GM19397 (cell line): ENCODE measurements around the gene NTPCR.
A peak's percentile ranks its signal among the peaks of the same experiment; 100 is the strongest.
"Not testable (repeated sequence)": the region's sequence is repeated elsewhere in the genome, so short reads cannot be mapped to it uniquely, and the experiment has no call there.

Experiments used
- ATAC-seq: cut with Tn5 transposase; IDR thresholded peaks from one replicate; pipeline ENCODE4 v1.9.1; 2021; ENCODE audit warnings: mild to moderate bottlenecking, moderate library complexity; ENCODE audit not compliant: unreplicated experiment

NTPCR gene

GRCh38 chr1:232925421-232926220, 24.8 kb upstream of the NTPCR start:
- no peak for ATAC-seq

DNA sequence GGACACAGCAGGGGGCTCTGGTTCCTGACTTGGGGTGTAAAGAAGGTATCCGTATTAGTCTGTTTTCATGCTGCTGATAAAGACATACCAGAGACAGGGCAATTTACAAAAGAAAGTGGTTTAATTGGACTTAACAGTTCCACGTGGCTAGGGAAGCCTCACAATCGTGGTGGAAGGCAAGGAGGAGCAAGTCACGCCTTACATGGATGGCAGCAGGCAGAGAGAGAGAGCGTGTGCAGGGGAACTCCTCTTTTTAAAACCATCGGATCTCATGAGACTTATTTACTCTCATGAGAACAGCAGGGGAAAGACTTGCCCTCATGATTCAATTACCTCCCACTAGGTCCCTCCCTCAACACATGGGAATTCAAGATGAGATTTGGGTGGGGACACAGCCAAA, 23.2 kb upstream of the NTPCR start:
- ATAC-seq = not testable (repeated sequence)

DNA sequence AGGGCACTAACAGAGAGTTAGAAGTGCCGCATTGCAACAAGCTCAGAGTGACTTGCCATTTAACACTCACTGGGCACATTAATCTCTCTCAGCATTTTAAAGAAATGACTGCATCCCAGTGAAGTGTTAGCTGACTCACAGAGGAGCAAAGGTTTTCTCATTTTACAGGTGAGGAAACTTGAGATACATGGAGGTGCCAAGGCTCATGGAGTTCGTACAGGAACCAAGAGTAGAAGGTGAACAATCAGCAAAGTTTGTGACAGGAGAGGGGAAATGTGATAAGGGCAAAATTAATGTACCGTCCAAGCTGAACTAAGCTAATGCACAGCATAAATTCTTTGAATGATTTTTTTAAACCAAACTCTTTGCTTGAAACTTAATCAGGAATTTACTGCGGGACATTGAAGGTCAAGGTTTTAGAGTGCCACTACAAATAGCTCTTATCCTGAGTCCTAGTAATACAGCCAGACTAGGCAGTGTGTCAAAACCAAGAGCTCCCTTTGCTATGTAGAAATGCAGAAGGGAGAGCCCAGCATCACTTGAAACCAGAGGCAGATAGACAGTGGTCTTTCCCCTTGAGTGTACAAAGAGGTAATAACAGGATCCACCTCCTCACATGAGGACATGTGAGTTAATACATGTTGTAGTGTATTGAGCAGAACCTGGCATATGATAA, 22.4 kb upstream of the NTPCR start:
- ATAC-seq = no peak

- ATAC-seq = no peak
Measured at GRCh38 chr1:232932486-232933425, 17.7 kb upstream of the NTPCR start.

DNA sequence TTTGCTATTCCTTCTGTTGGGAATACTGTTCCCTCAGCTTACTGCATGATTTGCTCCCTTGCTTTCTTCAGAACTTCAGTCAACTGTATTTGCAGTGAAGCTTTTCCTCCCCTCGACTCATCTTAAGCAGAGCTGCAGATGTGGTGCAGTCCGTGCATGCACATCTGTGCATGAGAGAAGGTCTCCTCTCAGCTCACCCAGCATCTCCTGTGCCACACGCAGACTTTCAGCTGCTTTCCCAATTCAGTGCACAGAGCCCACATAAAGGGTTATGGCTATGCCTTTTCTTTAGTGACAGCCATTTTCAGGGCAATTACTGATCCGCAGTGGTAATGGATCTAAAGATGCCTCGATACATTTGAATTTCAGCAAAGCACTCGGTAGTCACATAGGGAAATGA, 13.5 kb upstream of the NTPCR start:
- no peak for ATAC-seq

- no peak for ATAC-seq
Measured at GRCh38 chr1:232937741-232938375, 12.6 kb upstream of the NTPCR start.

DNA sequence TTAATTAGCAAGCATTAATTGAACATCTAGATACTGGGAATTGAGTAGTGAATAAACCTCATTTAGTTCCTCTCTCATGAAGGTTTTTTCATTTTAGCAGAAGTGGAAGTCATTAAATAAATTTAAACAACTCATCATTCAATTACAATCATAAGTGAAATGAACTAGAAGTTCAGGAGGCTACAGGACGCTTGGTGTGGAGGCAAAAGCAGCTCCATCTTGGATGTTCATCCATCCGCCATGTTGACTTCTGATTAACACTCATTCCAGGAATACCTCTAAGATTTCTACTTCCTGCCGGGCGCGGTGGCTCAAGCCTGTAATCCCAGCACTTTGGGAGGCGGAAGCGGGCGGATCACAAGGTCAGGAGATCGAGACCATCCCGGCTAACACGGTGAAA, 11.5 kb upstream of the NTPCR start:
- ATAC-seq = no peak

- ATAC-seq = no peak
Measured at GRCh38 chr1:232939748-232940147, 10.7 kb upstream of the NTPCR start.

DNA sequence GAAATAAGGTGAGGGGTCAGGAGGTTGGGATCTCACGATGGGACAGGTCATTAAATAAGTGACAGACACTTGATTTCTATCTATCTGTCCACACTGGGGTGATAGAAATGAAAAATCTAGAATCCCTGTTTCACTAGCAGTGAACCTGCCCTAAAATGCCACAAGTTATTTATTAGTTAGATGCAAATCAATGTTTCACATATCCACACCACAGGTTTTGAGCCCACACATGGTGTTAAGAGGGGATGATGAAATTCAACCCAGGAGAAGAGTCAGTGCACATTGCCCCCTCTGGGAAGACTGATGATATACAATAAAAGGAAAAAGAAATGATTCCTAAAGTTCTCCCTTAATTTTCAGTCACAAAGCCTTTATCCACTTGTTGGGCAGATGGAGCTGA, 10.1 kb upstream of the NTPCR start:
- peak; percentile 63 for ATAC-seq

DNA sequence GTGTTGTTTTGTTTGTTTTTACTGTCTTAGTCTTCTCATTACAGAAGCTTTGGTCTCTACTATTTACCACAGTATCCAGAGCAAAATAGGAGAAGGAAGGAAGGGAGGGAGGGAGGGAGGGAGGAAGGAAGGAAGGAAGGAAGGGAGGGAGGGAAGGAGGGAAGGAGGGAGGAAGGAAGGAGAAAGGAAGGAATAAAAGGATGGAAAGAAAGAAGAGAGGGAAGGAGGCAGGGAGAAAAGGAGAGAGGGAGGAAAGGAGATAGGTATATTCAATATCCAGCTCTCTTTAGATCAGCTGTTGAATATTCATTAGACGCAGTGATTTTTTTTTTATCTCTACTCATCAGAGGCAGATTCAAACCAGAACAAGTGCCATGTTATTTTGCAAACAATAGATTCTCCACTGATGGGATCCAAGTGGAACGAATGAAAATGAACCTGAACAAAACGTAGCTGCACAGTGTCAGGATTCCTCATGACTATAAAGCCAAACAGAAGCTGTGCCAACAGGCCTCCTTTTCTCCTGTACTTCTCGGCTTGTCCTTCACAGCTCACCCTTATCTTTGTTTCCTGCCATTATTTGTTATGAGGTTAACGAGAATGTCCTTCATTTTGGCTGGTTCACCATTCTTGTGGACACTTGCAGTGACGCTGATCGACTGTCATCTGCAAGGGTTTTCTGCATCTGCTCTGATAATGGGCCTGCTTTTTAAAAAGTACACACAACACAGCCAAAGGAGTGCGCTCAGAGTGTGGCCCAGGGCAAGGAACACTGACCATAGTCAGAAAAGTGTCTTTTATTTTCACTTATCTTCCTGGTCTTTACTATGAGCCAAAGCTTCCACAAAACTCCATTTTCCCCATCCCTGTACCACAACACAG, 7.8 kb upstream of the NTPCR start:
- no peak for ATAC-seq

DNA sequence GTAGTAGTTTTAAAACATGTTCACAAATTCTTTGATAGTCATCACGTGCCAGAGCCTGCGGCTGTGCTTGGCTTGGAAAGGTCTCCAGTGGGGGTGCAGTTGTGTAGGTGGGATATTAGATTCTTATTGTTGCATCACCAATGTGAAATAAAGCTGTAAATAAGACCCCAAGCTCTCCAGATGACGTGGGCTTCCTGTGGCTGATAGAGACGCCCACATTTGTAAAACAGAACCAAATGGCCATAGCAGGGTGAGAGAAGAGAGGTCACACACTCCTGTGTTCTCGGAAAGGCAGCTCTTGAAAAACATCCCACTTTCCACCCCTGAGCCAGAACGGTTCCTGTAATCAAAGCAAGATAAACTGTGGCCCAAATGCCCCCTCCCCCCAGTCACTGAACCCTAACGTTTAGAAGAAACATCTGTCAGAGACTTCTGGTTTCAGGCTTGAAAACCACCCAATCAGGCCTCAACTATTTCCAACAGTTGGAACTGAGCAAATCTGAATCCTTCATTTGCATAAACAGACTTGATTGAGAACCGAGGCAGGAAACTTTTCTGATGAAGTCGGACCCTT, 6.6 kb upstream of the NTPCR start:
- ATAC-seq = peak; percentile 59

- no peak for ATAC-seq
Measured at GRCh38 chr1:232944347-232944746, 6.1 kb upstream of the NTPCR start.

DNA sequence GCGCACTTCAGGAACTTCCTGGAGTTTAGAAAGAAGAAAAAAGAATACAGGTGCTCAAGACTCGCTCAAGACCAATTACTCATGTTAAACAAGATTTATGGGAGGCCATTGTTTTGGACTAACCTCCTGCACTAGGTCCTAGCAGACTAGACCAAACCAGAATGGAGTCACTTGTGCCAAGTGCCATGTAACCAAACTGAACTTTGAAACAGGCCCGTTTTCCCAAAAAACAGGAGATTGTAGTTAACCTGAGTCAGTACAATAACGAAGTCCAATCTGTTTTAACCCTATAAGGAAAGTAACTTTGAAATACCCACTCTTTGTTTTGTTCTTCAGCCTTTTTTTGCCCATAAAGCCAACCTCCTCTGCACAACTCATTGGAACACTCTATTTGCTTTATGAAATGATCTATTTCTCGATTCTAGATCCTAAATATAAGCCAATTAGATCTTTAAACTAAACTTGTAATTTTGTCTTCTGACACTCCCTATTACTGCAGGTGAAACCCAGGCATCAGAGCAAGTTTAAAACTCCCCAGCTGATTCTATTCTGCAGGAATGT, 695 bp upstream of the NTPCR start:
- no peak for ATAC-seq

- ATAC-seq = no peak
Measured at GRCh38 chr1:232951180-232951579, 769 bp downstream of the NTPCR start.

DNA sequence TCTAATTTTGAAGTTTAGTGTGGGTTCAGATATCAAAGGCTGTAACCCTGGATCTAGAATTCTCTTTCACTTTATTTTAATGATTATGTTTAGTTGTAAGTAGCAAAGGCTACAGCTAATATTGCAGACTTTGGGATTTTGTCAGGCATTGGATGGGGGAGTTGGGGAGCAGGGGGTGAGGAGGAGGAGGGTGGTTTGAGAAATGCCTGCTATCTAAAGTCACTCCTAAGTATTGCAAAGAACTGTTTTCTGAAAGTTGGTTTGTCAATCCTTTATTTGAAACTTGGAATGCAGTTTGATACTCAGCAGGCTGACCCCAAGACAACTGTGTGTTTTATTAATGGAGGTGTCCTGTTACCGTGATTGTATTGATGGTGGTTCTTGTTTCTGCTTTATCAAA, 1.2 kb downstream of the NTPCR start:
- ATAC-seq = no peak

DNA sequence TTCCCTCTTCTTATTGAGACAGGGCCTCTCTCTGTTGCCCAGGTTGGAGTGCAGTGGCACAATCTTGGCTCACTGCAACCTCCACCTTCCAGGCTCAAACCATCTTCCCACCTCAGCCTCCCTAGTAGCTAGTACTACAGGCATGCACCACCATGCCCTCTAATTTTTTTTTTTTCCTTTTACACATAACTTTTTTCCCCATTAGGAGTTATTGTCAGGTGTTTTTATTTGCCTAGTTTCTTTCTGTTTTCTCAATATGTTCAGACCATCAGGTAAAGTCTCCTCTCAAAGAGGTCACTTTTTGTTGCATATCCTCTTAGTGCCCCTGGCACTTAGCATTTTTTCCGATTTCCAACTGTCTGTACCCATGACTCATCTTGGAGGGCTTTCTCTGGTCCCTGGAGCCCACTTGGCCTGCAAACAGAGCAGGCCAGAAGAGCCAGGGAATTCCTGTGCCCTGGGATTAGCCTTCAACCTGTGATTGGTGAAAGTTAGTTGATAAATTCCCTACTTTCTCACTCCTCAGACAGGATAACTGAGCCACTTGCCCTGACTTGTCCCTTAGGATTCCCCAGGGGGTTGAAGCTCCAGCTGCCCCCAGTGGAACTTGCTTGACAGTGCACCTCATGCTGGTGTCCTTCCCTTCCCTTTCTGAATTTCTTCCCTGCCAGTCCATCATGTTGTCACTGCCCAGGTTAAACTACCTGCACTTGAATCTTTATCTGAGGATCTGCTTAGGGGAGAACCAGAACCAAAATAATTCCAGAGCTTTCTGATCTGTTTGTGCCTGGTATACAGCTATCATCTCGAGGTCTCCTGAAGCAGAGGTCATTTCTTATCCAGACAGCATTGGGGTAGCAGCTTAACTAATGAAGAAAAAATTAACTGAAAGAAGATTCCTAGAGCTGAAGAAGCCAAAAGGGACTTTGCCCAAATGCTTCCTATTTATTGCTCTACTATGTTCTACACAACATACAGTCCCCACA, 2.4 kb downstream of the NTPCR start:
- ATAC-seq = peak; percentile 41

DNA sequence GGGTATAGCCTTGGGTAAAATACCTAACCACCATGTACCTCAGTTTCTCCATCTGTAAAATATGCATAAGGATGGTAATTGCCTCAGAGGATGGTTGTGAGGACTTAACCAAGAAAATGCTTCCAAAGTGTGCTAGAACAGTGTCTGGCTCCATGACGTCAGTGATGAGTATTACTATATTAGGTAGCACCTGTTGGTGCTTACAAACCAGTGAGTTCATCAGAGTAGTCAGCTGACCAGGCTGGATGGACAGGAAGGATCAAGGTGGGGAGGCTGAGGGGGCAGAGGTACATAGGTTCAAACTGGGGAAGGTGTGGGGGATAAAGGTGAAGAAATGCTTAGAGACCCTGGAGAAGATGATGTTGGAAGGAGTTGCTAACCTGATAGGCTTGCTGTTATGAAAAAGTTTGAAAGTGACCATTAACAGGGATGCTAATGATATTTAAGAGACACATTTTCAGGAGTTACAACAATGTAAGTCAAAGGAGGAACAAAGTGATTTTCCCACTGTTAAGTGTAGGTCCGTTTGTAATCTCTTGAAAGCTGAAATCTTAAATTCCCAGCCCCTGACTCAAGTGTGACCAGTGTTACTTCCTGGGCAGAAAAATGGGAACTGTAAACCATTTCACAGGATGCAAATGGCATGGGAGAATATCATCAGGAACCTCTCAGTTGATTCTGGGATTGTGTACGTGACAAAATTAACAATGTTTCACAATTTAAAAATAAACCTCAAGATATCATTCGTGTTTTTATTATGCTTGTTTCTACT, 4.4 kb downstream of the NTPCR start:
- no peak for ATAC-seq
